ENCODE results near the gene CEP131.

The CEP131 gene

GRCh38 chr17:81166033-81166492 lies 56.7 kb downstream of the CEP131 start, which contains the start of gene AATK:
TSS of gene AATK (minus strand) at chr17:81166221. CDS start at chr17:81165992, 229 bp downstream.
- H3K4me2 ChIP-seq (ENCODE audit: low read depth, low read length, poor library complexity, severe bottlenecking): no peak within 1 kb of the TSS
- H3K27me3 ChIP-seq (ENCODE audit: low read length): no peaks in the 10 kb centered on the region
- H3K79me2 ChIP-seq (ENCODE audit: insufficient read depth, low read length): no peaks in the 10 kb centered on the region
- TF ChIP-seq EZH2phosphoT487 (conservative IDR thresholded peaks at IDR 0.05; ENCODE audit: low read length) (no peak), CTCF (IDR thresholded peaks at IDR 0.05; ENCODE audit: insufficient read depth, low read length, poor library complexity, severe bottlenecking) (no peak)
- H3K9ac ChIP-seq (ENCODE audit: low read length): no peak within 1 kb of the TSS
- no peaks in the 10 kb centered on the region for H3F3A ChIP-seq (ENCODE audit: insufficient read depth)
- H3K4me3 ChIP-seq (ENCODE audit: insufficient read depth, low read length, poor library complexity, severe bottlenecking): no peak within 1 kb of the TSS
- H4K20me1 ChIP-seq (ENCODE audit: low read depth, low read length): no peaks in the 10 kb centered on the region
- H3K9me2 ChIP-seq (replicated peaks; ENCODE audit: insufficient read depth, low read length): no peaks in the 10 kb centered on the region
- no peak within 1 kb of the TSS for H3K27ac ChIP-seq (ENCODE audit: low read depth, low read length)
- H3K36me3 ChIP-seq (ENCODE audit: low read length): no peaks in the 10 kb centered on the region
- H3K9me3 ChIP-seq (ENCODE audit: insufficient read depth, low read length): no peaks in the 10 kb centered on the region
- H2AFZ ChIP-seq (ENCODE audit: low read depth, low read length, severe bottlenecking): no peak within 1 kb of the TSS

GRCh38 chr17:81165246-81166032 lies 57.3 kb downstream of the CEP131 start, which contains the start of gene PVALEF:
TSS of gene PVALEF (plus strand) at chr17:81165507. CDS start at chr17:81181227, 15,720 bp downstream.
- Histone ChIP-seq H3K4me2 (ENCODE audit: low read depth, low read length, poor library complexity, severe bottlenecking) (no peak within 1 kb of the TSS), H3K4me3 (ENCODE audit: insufficient read depth, low read length, poor library complexity, severe bottlenecking) (no peak within 1 kb of the TSS), H3K79me2 (ENCODE audit: insufficient read depth, low read length) (no peaks in the 10 kb centered on the region), H2AFZ (ENCODE audit: low read depth, low read length, severe bottlenecking) (no peak within 1 kb of the TSS), H4K20me1 (ENCODE audit: low read depth, low read length) (no peaks in the 10 kb centered on the region), H3K36me3 (ENCODE audit: low read length) (no peaks in the 10 kb centered on the region), H3K9me3 (ENCODE audit: insufficient read depth, low read length) (no peaks in the 10 kb centered on the region), H3K27me3 (ENCODE audit: low read length) (no peaks in the 10 kb centered on the region), H3K9ac (ENCODE audit: low read length) (no peak within 1 kb of the TSS), H3K9me2 (replicated peaks; ENCODE audit: insufficient read depth, low read length) (no peaks in the 10 kb centered on the region), H3K27ac (ENCODE audit: low read depth, low read length) (no peak within 1 kb of the TSS), H3F3A (ENCODE audit: insufficient read depth) (no peaks in the 10 kb centered on the region)
- TF ChIP-seq CTCF (IDR thresholded peaks at IDR 0.05; ENCODE audit: insufficient read depth, low read length, poor library complexity, severe bottlenecking) (no peak), EZH2phosphoT487 (conservative IDR thresholded peaks at IDR 0.05; ENCODE audit: low read length) (no peak)

GRCh38 chr17:81164371-81165245 lies 58.2 kb downstream of the CEP131 start:
- Histone ChIP-seq H3K79me2 (ENCODE audit: insufficient read depth, low read length) (no peaks in the 10 kb centered on the region), H3K27me3 (ENCODE audit: low read length) (no peaks in the 10 kb centered on the region), H3K9ac (ENCODE audit: low read length) (no peak overlapping the region), H3F3A (ENCODE audit: insufficient read depth) (no peaks in the 10 kb centered on the region), H4K20me1 (ENCODE audit: low read depth, low read length) (no peaks in the 10 kb centered on the region), H3K4me2 (ENCODE audit: low read depth, low read length, poor library complexity, severe bottlenecking) (no peak overlapping the region), H3K27ac (ENCODE audit: low read depth, low read length) (no peak overlapping the region), H3K9me2 (replicated peaks; ENCODE audit: insufficient read depth, low read length) (no peaks in the 10 kb centered on the region), H2AFZ (ENCODE audit: low read depth, low read length, severe bottlenecking) (no peak overlapping the region), H3K4me3 (ENCODE audit: insufficient read depth, low read length, poor library complexity, severe bottlenecking) (no peak overlapping the region), H3K9me3 (ENCODE audit: insufficient read depth, low read length) (no peaks in the 10 kb centered on the region), H3K36me3 (ENCODE audit: low read length) (no peaks in the 10 kb centered on the region)
- no peak for TF ChIP-seq EZH2phosphoT487 (conservative IDR thresholded peaks at IDR 0.05; ENCODE audit: low read length)
- TF ChIP-seq CTCF (IDR thresholded peaks at IDR 0.05; ENCODE audit: insufficient read depth, low read length, poor library complexity, severe bottlenecking): no peak

All from SU-DHL-6 (cell line).